Brain microvascular endothelial cell (primary cell): Measurements from ENCODE around the gene LRRC7.

Source experiments
- DNase-seq: peaks from one replicate; pipeline ENCODE4 v3.0.0-alpha.2; 2020
- H3K27ac ChIP-seq: fragments of 250-450 bp; sonication (Bioruptor Pico); 2 replicates; pipeline ENCODE4 v1.5.1; 2020; ENCODE audit warnings: mild to moderate bottlenecking, moderate library complexity
- H3K27me3 ChIP-seq: fragments of 250-450 bp; sonication (Bioruptor Pico); replicated peaks from 2 replicates; pipeline ENCODE4 v1.5.1; 2020; ENCODE audit warnings: mild to moderate bottlenecking
- H3K36me3 ChIP-seq: fragments of 250-450 bp; sonication (Bioruptor Pico); replicated peaks from 2 replicates; pipeline ENCODE4 v1.5.1; 2020; ENCODE audit warnings: mild to moderate bottlenecking
- H3K4me3 ChIP-seq: 2 replicates; pipeline ENCODE4 v1.5.1; 2011; ENCODE audit warnings: low read depth, mild to moderate bottlenecking, control low read depth, low read length, moderate library complexity
- CTCF ChIP-seq: IDR thresholded peaks from 2 replicates; pipeline ENCODE4 v1.5.1; 2011; ENCODE audit warnings: low read depth, mild to moderate bottlenecking, moderate library complexity, low read length, control low read depth, inconsistent platforms; ENCODE audit errors: missing control alignments
- in situ Hi-C: cut with HindIII; loops from 2 replicates; pipeline ENCODE4 v1.10.0; 2017; ENCODE audit warnings: low sequenced_read_pairs, low pct_ligation_motif_present

The LRRC7 gene

GRCh38 chr1:70071601-70072000 lies 503.9 kb downstream of the LRRC7 start:
- no peak for DNase-seq
- H3K36me3 ChIP-seq, result no peaks in the 10 kb centered on the region
- in situ Hi-C loops, result no loop called here
- H3K27me3 ChIP-seq, result no peaks in the 10 kb centered on the region
- no peak overlapping the region for H3K4me3 ChIP-seq
- no peak overlapping the region for H3K27ac ChIP-seq
- no peak for TF ChIP-seq CTCF

- in situ Hi-C loops, result no loop called here
- H3K27ac ChIP-seq, result no peak overlapping the region
- no peak for DNase-seq
- no peaks in the 10 kb centered on the region for H3K27me3 ChIP-seq
- no peaks in the 10 kb centered on the region for H3K36me3 ChIP-seq
- no peak for TF ChIP-seq CTCF
- no peak overlapping the region for H3K4me3 ChIP-seq
These were observed 504.6 kb downstream of the LRRC7 start for GRCh38 chr1:70072231-70072751.

GRCh38 chr1:70075761-70076160 lies 508.0 kb downstream of the LRRC7 start:
- Histone ChIP-seq H3K27ac (no peak overlapping the region), H3K4me3 (no peak overlapping the region), H3K36me3 (no peaks in the 10 kb centered on the region), H3K27me3 (no peaks in the 10 kb centered on the region)
- no peak for DNase-seq
- in situ Hi-C loops, result no loop called here
- no peak for TF ChIP-seq CTCF

GRCh38 chr1:70077066-70077465 lies 509.3 kb downstream of the LRRC7 start:
- H3K36me3 ChIP-seq, result no peaks in the 10 kb centered on the region
- H3K4me3 ChIP-seq, result no peak overlapping the region
- H3K27ac ChIP-seq, result no peak overlapping the region
- in situ Hi-C loops, result no loop called here
- TF ChIP-seq CTCF, result no peak
- no peaks in the 10 kb centered on the region for H3K27me3 ChIP-seq
- DNase-seq, result no peak

GRCh38 chr1:70079546-70079945 lies 511.8 kb downstream of the LRRC7 start:
- Histone ChIP-seq H3K27me3 (no peaks in the 10 kb centered on the region), H3K4me3 (no peak overlapping the region), H3K36me3 (no peaks in the 10 kb centered on the region), H3K27ac (no peak overlapping the region)
- no peak for DNase-seq
- in situ Hi-C loops, result no loop called here
- TF ChIP-seq CTCF, result no peak

- H3K27me3 ChIP-seq, result no peaks in the 10 kb centered on the region
- no peak for TF ChIP-seq CTCF
- in situ Hi-C loops, result no loop called here
- H3K4me3 ChIP-seq, result no peak overlapping the region
- no peak overlapping the region for H3K27ac ChIP-seq
- DNase-seq, result no peak
- H3K36me3 ChIP-seq, result no peaks in the 10 kb centered on the region
These were observed 515.8 kb downstream of the LRRC7 start for GRCh38 chr1:70083519-70083918.
